H1 (cell line): ENCODE measurements around the gene RPL12. TPM values are rescaled to one million over a fixed set of nuclear protein-coding genes. Genes with fewer than 3 reads are reported as not detected.

ENCODE experiments used
- CBX8 ChIP-seq: fragments of 300-800, 300-1000 bp; sonication (generic); IDR thresholded peaks from 2 replicates; pipeline ENCODE4 v1.7.1; 2016; ENCODE audit warnings: low read depth, low read length, borderline replicate concordance
- E2F6 ChIP-seq: IDR thresholded peaks from 2 replicates; pipeline ENCODE4 v1.6.1; 2012; ENCODE audit warnings: inconsistent platforms
- GABPA ChIP-seq: IDR thresholded peaks from 2 replicates; pipeline ENCODE4 v1.6.1; 2011; ENCODE audit warnings: mild to moderate bottlenecking, low read length, moderate library complexity, borderline replicate concordance; ENCODE audit not compliant: insufficient read depth
- HDAC2 ChIP-seq, 2 experiments: fragments of 300-600 bp in 1 of 2; sonication (generic) in 1 of 2; IDR thresholded peaks; 2 replicates each; pipeline ENCODE4 v1.6.1; 2011 to 2012; ENCODE audit warnings: low read depth in 2 of 2, low read length in 2 of 2, mild to moderate bottlenecking in 2 of 2, moderate library complexity in 2 of 2, borderline replicate concordance in 1 of 2, inconsistent platforms in 1 of 2
- JUND ChIP-seq: IDR thresholded peaks from 2 replicates; pipeline ENCODE4 v1.6.1; 2011; ENCODE audit warnings: mild to moderate bottlenecking, improper control_type of control experiment, low read length
- polyA plus RNA-seq, 7 experiments: library from polyadenylated mRNA; depleted of rRNA in 3 of 7; stranded (reverse) in 5 of 7; unstranded in 2 of 7; fragments of >200 nt in 5 of 7; fragments of 200-250 nt in 2 of 7; gene quantifications; 1 replicate in 5 of 7; 2 replicates in 1 of 7; 4 replicates in 1 of 7; pipeline versions ENCODE4 v1.2.1 to v1.2.3, GENCODE V29; 2011 to 2013; ENCODE audit warnings: missing spikeins in 2 of 7, mixed read lengths in 2 of 7
- total RNA-seq: library from RNA; stranded (reverse); fragmentation: NEBNext Ultra II Directional; extraction: Animal tissue kit (Norgen Biotek cat#: 25700); gene quantifications from 2 replicates; pipeline ENCODE4 v1.2.1, GENCODE V29; 2021

Gene RPL12
- total and polyA plus RNA-seq, 2 of the 8 experiments (the other 6 are each of a cell fraction or from before 2014, with no cell fraction given), result 1,993 to 4,892 TPM

GRCh38 chr9:127490535-127491230 lies 39.5 kb upstream of the RPL12 start (continued):
- no peak for TF ChIP-seq HDAC2 (IDR thresholded peaks at IDR 0.05; ENCODE audit: borderline replicate concordance in 1 of 2, low read depth in 2 of 2, low read length in 2 of 2)
- no peak for TF ChIP-seq E2F6
- no peak for TF ChIP-seq JUND
- no peak for TF ChIP-seq GABPA
- TF ChIP-seq CBX8, result no peak
